LNCaP clone FGC (cell line): ENCODE measurements around the gene C1QL2.

ENCODE experiments used
- DNase-seq: peaks from one replicate; pipeline ENCODE4 v3.0.0-alpha.2; 2011; ENCODE audit warnings: low read depth
- H3K4me3 ChIP-seq: 2 replicates; pipeline ENCODE4 v1.5.1; 2011; ENCODE audit warnings: mild to moderate bottlenecking, low read depth, low read length, control low read depth
- CTCF ChIP-seq: IDR thresholded peaks from 2 replicates; pipeline ENCODE4 v1.5.1; 2012; ENCODE audit warnings: mild to moderate bottlenecking; ENCODE audit not compliant: control insufficient read depth, insufficient read depth; ENCODE audit errors: extremely low read depth

The C1QL2 gene

GRCh38 chr2:119157850-119158511, 570 bp downstream of the C1QL2 start:
- TF ChIP-seq CTCF = no peak
- DNase-seq = no peak
- no peak overlapping the region for H3K4me3 ChIP-seq

- no peak for TF ChIP-seq CTCF
- no peak for DNase-seq
- no peak overlapping the region for H3K4me3 ChIP-seq
Observed at GRCh38 chr2:119156891-119157773, 1.4 kb downstream of the C1QL2 start.

- H3K4me3 ChIP-seq = no peak overlapping the region
- no peak for DNase-seq
- no peak for TF ChIP-seq CTCF
Observed at GRCh38 chr2:119156105-119156890, 2.3 kb downstream of the C1QL2 start.

GRCh38 chr2:119155633-119156032, 2.9 kb downstream of the C1QL2 start:
- H3K4me3 ChIP-seq = no peak overlapping the region
- no peak for TF ChIP-seq CTCF
- DNase-seq = no peak

GRCh38 chr2:119154076-119154475, 4.5 kb downstream of the C1QL2 start:
- no peak overlapping the region for H3K4me3 ChIP-seq
- no peak for TF ChIP-seq CTCF
- no peak for DNase-seq

DNA sequence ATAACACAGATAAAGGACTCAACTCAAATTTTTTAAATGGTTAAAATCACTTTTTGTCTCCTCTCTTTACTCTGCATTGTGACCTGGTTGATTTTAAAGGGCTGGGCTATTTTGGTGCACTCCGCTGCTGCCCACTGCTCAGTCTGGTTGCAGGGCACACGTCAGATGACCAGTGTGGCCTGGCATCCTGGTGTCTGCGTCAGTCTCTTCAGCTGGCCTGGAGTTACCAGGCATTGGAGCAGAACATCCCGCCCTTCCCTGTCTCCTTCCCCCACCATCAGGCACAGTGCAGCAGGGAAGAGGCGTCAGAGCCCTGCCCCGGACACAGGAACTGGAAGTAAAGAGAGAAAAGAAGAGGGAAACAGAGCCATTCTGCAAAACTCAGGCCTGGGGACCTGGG, 8.9 kb downstream of the C1QL2 start:
- no peak for TF ChIP-seq CTCF
- no peak overlapping the region for H3K4me3 ChIP-seq
- no peak for DNase-seq
